Activated naive CD8-positive, alpha-beta T cell treated with anti-CD3 and anti-CD28 coated beads, Interleukin-2, amount 10 ng/mL, durations not matched to agents 7 days and 5 days (primary cell): Measurements from ENCODE around the gene CYP4F11. TPM values are rescaled to one million over a fixed set of nuclear protein-coding genes. Genes with fewer than 3 reads are reported as not detected.
"Not testable (repeated sequence)": the region's sequence is repeated elsewhere in the genome, so short reads cannot be mapped to it uniquely, and the experiment has no call there.

Experiments
- ATAC-seq: fragments of 150-1000 bp; cut with Tn5 transposase; one replicate; pipeline ENCODE4 v1.10.0; 2021; ENCODE audit warnings: low read depth, moderate library complexity
- POLR2A ChIA-PET: fragments of 350-600 bp; sonication (Branson Sonifier 250); formaldehyde crosslinking; loops from one replicate; lab custom pipeline; 2021; ENCODE audit warnings: antibody characterized with exemption; lab: Charles Lee
- DNase-seq: peaks from one replicate; pipeline ENCODE4 v3.0.0; 2021
- H3K27ac Mint-ChIP-seq: one replicate; pipeline ENCODE4 v1.8.0; 2022; ENCODE audit warnings: mild to moderate bottlenecking, mixed read lengths
- H3K27me3 Mint-ChIP-seq: one replicate; pipeline ENCODE4 v1.8.0; 2022; ENCODE audit warnings: mild to moderate bottlenecking, moderate library complexity, mixed read lengths
- H3K36me3 Mint-ChIP-seq: one replicate; pipeline ENCODE4 v1.8.0; 2021; ENCODE audit warnings: mild to moderate bottlenecking, mixed read lengths
- H3K4me1 Mint-ChIP-seq: one replicate; pipeline ENCODE4 v1.8.0; 2021; ENCODE audit warnings: mixed read lengths
- H3K4me3 Mint-ChIP-seq: one replicate; pipeline ENCODE4 v1.8.0; 2022; ENCODE audit warnings: mild to moderate bottlenecking, moderate library complexity, mixed read lengths
- H3K9me3 Mint-ChIP-seq: one replicate; pipeline ENCODE4 v1.8.0; 2021; ENCODE audit warnings: mixed read lengths
- total RNA-seq, 2 experiments: library from RNA; stranded (reverse); gene quantifications; one replicate each; pipeline ENCODE4 v1.2.3, GENCODE V29; 2021

The CYP4F11 gene
- total RNA-seq, 2 experiments from 2014 or later, result not detected

GRCh38 chr19:15891434-15891833 lies 42.9 kb downstream of the CYP4F11 start:
- no peak for ATAC-seq
- POLR2A ChIA-PET, result no interaction called here
- no peaks in the 10 kb centered on the region for H3K4me1 Mint-ChIP-seq
- no peak overlapping the region for H3K4me3 Mint-ChIP-seq
- no peak for DNase-seq
- no peaks in the 10 kb centered on the region for H3K9me3 Mint-ChIP-seq
- H3K27me3 Mint-ChIP-seq, result no peaks in the 10 kb centered on the region
- H3K27ac Mint-ChIP-seq, result no peak overlapping the region
- no peaks in the 10 kb centered on the region for H3K36me3 Mint-ChIP-seq

- H3K27ac Mint-ChIP-seq, H3K4me1 Mint-ChIP-seq, ATAC-seq, H3K27me3 Mint-ChIP-seq, H3K9me3 Mint-ChIP-seq, POLR2A ChIA-PET, H3K36me3 Mint-ChIP-seq, DNase-seq, H3K4me3 Mint-ChIP-seq: not testable (repeated sequence)
Measured at GRCh38 chr19:15889339-15889738, 45.0 kb downstream of the CYP4F11 start.

GRCh38 chr19:15885919-15886318 lies 48.4 kb downstream of the CYP4F11 start:
- ATAC-seq (no peak), DNase-seq (no peak)
- POLR2A ChIA-PET, result no interaction called here
- Mint-ChIP-seq H3K36me3 (no peaks in the 10 kb centered on the region), H3K4me3 (no peak overlapping the region), H3K9me3 (no peaks in the 10 kb centered on the region), H3K4me1 (no peaks in the 10 kb centered on the region), H3K27me3 (peaks cover 12% of the 10 kb centered on the region), H3K27ac (no peak overlapping the region)

GRCh38 chr19:15885167-15885566 lies 49.2 kb downstream of the CYP4F11 start:
- Mint-ChIP-seq H3K4me1 (no peaks in the 10 kb centered on the region), H3K4me3 (no peak overlapping the region), H3K27ac (no peak overlapping the region), H3K27me3 (peaks cover 13% of the 10 kb centered on the region), H3K36me3 (no peaks in the 10 kb centered on the region), H3K9me3 (no peaks in the 10 kb centered on the region)
- POLR2A ChIA-PET, result no interaction called here
- DNase-seq, result no peak
- ATAC-seq, result no peak

- H3K27me3 Mint-ChIP-seq, result peaks cover 15% of the 10 kb centered on the region
- H3K4me3 Mint-ChIP-seq, H3K27ac Mint-ChIP-seq, ATAC-seq, H3K9me3 Mint-ChIP-seq, H3K4me1 Mint-ChIP-seq, POLR2A ChIA-PET, H3K36me3 Mint-ChIP-seq, DNase-seq: not testable (repeated sequence)
Measured at GRCh38 chr19:15883329-15883728, 51.0 kb downstream of the CYP4F11 start.

GRCh38 chr19:15874821-15875474 lies 59.4 kb downstream of the CYP4F11 start:
- DNase-seq (no peak), ATAC-seq (no peak)
- Mint-ChIP-seq H3K27me3 (peaks cover 17% of the 10 kb centered on the region), H3K9me3 (peaks cover 2% of the 10 kb centered on the region), H3K27ac (no peak overlapping the region), H3K4me3 (no peak overlapping the region), H3K36me3 (no peaks in the 10 kb centered on the region), H3K4me1 (peaks cover 11% of the 10 kb centered on the region)
- POLR2A ChIA-PET, result no interaction called here

GRCh38 chr19:15873771-15874170 lies 60.6 kb downstream of the CYP4F11 start:
- DNase-seq, H3K4me3 Mint-ChIP-seq, H3K27ac Mint-ChIP-seq, ATAC-seq, H3K36me3 Mint-ChIP-seq, POLR2A ChIA-PET, H3K9me3 Mint-ChIP-seq: not testable (repeated sequence)
- peaks cover 18% of the 10 kb centered on the region for H3K4me1 Mint-ChIP-seq
- H3K27me3 Mint-ChIP-seq, result peaks cover 17% of the 10 kb centered on the region

GRCh38 chr19:15871570-15871969 lies 62.8 kb downstream of the CYP4F11 start:
- Mint-ChIP-seq H3K9me3 (peaks cover 2% of the 10 kb centered on the region), H3K4me1 (peaks cover 18% of the 10 kb centered on the region), H3K36me3 (no peaks in the 10 kb centered on the region), H3K27ac (peak overlapping the region; percentile 57), H3K27me3 (peaks cover 11% of the 10 kb centered on the region), H3K4me3 (peak overlapping the region; percentile 68)
- POLR2A ChIA-PET, result interaction anchor here (0.5 to 1.5 kb wide), 2 partner anchors 35 to 1276 kb away, joined by 3 to 9 read pairs; no protein-coding TSS in a partner anchor
- DNase-seq, result peak; percentile 58
- peak; percentile 93 for ATAC-seq

GRCh38 chr19:15869873-15870272 lies 64.5 kb downstream of the CYP4F11 start:
- H3K4me1 Mint-ChIP-seq, result peaks cover 15% of the 10 kb centered on the region
- POLR2A ChIA-PET, result interaction anchor here (0.7 to 1.2 kb wide), 2 partner anchors 33 to 489 kb away, joined by 3 read pairs; no protein-coding TSS in a partner anchor
- H3K4me3 Mint-ChIP-seq, result no peak overlapping the region
- no peak overlapping the region for H3K27ac Mint-ChIP-seq
- DNase-seq, result no peak
- H3K36me3 Mint-ChIP-seq, result no peaks in the 10 kb centered on the region
- no peak for ATAC-seq
- H3K9me3 Mint-ChIP-seq, result peaks cover 2% of the 10 kb centered on the region
- peaks cover 11% of the 10 kb centered on the region for H3K27me3 Mint-ChIP-seq

GRCh38 chr19:15869109-15869555 lies 65.2 kb downstream of the CYP4F11 start:
- ATAC-seq, result peak; percentile 57
- peaks cover 2% of the 10 kb centered on the region for H3K9me3 Mint-ChIP-seq
- no peak for DNase-seq
- peaks cover 6% of the 10 kb centered on the region for H3K27me3 Mint-ChIP-seq
- no peaks in the 10 kb centered on the region for H3K36me3 Mint-ChIP-seq
- H3K4me3 Mint-ChIP-seq, result no peak overlapping the region
- no peak overlapping the region for H3K27ac Mint-ChIP-seq
- H3K4me1 Mint-ChIP-seq, result peaks cover 15% of the 10 kb centered on the region
- POLR2A ChIA-PET, result interaction anchor here (1.2 kb wide), 1 partner anchor 32 kb away, joined by 3 read pairs; no protein-coding TSS in a partner anchor

GRCh38 chr19:15866636-15867035 lies 67.7 kb downstream of the CYP4F11 start:
- H3K27me3 Mint-ChIP-seq, result no peaks in the 10 kb centered on the region
- no peak overlapping the region for H3K27ac Mint-ChIP-seq

GRCh38 chr19:15864824-15865223 lies 69.5 kb downstream of the CYP4F11 start:
- Mint-ChIP-seq H3K9me3 (no peaks in the 10 kb centered on the region), H3K36me3 (no peaks in the 10 kb centered on the region), H3K4me3 (no peak overlapping the region), H3K4me1 (peaks cover 7% of the 10 kb centered on the region), H3K27ac (no peak overlapping the region), H3K27me3 (no peaks in the 10 kb centered on the region)
- DNase-seq (no peak), ATAC-seq (no peak)
- POLR2A ChIA-PET, result interaction anchor here (0.9 kb wide), 1 partner anchor 21 kb away, joined by 3 read pairs; no protein-coding TSS in a partner anchor

More at GRCh38 chr19:15866636-15867035, 67.7 kb downstream of the CYP4F11 start:
- Mint-ChIP-seq H3K36me3 (no peaks in the 10 kb centered on the region), H3K4me1 (peaks cover 14% of the 10 kb centered on the region), H3K4me3 (no peak overlapping the region), H3K9me3 (no peaks in the 10 kb centered on the region)
- POLR2A ChIA-PET, result interaction anchor here (0.7 kb wide), 1 partner anchor 316 kb away, joined by 3 read pairs; no protein-coding TSS in a partner anchor
- DNase-seq (no peak), ATAC-seq (no peak)

- POLR2A ChIA-PET, result no interaction called here
- no peaks in the 10 kb centered on the region for H3K4me1 Mint-ChIP-seq
- H3K27me3 Mint-ChIP-seq, result no peaks in the 10 kb centered on the region
- H3K36me3 Mint-ChIP-seq, result no peaks in the 10 kb centered on the region
- no peak overlapping the region for H3K4me3 Mint-ChIP-seq
- no peak for ATAC-seq
- no peak overlapping the region for H3K27ac Mint-ChIP-seq
- no peaks in the 10 kb centered on the region for H3K9me3 Mint-ChIP-seq
- no peak for DNase-seq
Measured at GRCh38 chr19:15863272-15863671, 71.1 kb downstream of the CYP4F11 start.

- POLR2A ChIA-PET, result no interaction called here
- ATAC-seq, result no peak
- Mint-ChIP-seq H3K4me1 (no peaks in the 10 kb centered on the region), H3K36me3 (no peaks in the 10 kb centered on the region), H3K27ac (no peak overlapping the region), H3K4me3 (no peak overlapping the region), H3K27me3 (no peaks in the 10 kb centered on the region), H3K9me3 (no peaks in the 10 kb centered on the region)
- no peak for DNase-seq
Measured at GRCh38 chr19:15862444-15862843, 71.9 kb downstream of the CYP4F11 start.
